MCF 10A (cell line): ENCODE measurements around the gene MSI2. TPM values are rescaled to one million over a fixed set of nuclear protein-coding genes. Genes with fewer than 3 reads are reported as not detected.
A peak's percentile ranks its signal among the peaks of the same experiment; 100 is the strongest.

Experiments used
- BruUV-seq: library from RNA; stranded (reverse); fragments of 400-500 nt; replicated peaks from 2 replicates; lab custom pipeline; 2021; lab: Mats Ljungman, UMichigan
- CTCF ChIA-PET: fragments of 300-600 bp; sonication (Branson Sonifier 250); formaldehyde crosslinking; extraction: SDS; loops from one replicate; lab custom pipeline; 2021; ENCODE audit warnings: antibody characterized with exemption, inconsistent platforms; lab: Yijun Ruan, JAX
- POLR2A ChIA-PET: fragments of 300-600, 350-650 bp; sonication (Branson Sonifier 250); formaldehyde crosslinking; extraction: SDS; loops from one replicate; lab custom pipeline; 2020; ENCODE audit warnings: antibody characterized with exemption, inconsistent platforms; lab: Yijun Ruan, JAX
- DNase-seq: peaks from one replicate; pipeline ENCODE4 v3.0.0-alpha.2; 2018; ENCODE audit not compliant: unreplicated experiment
- H3K27ac Mint-ChIP-seq: one replicate; pipeline ENCODE4 v1.8.0; 2022; ENCODE audit warnings: mild to moderate bottlenecking, low read depth, mixed read lengths; ENCODE audit not compliant: unreplicated experiment
- H3K27me3 Mint-ChIP-seq: one replicate; pipeline ENCODE4 v1.8.0; 2022; ENCODE audit warnings: mixed read lengths; ENCODE audit not compliant: insufficient read depth, unreplicated experiment
- H3K36me3 Mint-ChIP-seq: one replicate; pipeline ENCODE4 v1.8.0; 2022; ENCODE audit warnings: mild to moderate bottlenecking, moderate library complexity, mixed read lengths; ENCODE audit not compliant: insufficient read depth, unreplicated experiment
- H3K4me1 Mint-ChIP-seq: one replicate; pipeline ENCODE4 v1.8.0; 2022; ENCODE audit warnings: mixed read lengths; ENCODE audit not compliant: insufficient read depth, unreplicated experiment
- H3K4me3 Mint-ChIP-seq: one replicate; pipeline ENCODE4 v1.8.0; 2022; ENCODE audit warnings: mild to moderate bottlenecking, moderate library complexity, mixed read lengths; ENCODE audit not compliant: unreplicated experiment
- H3K9me3 Mint-ChIP-seq: one replicate; pipeline ENCODE4 v1.8.0; 2022; ENCODE audit warnings: mixed read lengths; ENCODE audit not compliant: unreplicated experiment
- CTCF ChIP-seq: fragments of 200-600 bp; IDR thresholded peaks from one replicate; pipeline ENCODE4 v1.8.0; 2022; ENCODE audit warnings: antibody characterized with exemption, mild to moderate bottlenecking; ENCODE audit not compliant: unreplicated experiment
- intact Hi-C: fragments of 100-400 bp; cut with micrococcal nuclease; formaldehyde crosslinking; loops from 2 replicates; pipeline ENCODE4 v1.14.1; 2022
- total RNA-seq: library from RNA; stranded (reverse); gene quantifications from 2 replicates; pipeline ENCODE4 v1.2.3, GENCODE V29; 2022

Gene MSI2
- total RNA-seq, 1 experiment from 2014 or later: 60.6 TPM

- no TSS peak for BruUV-seq
- Mint-ChIP-seq H3K36me3 (peaks cover 18% of the 10 kb centered on the region), H3K27ac (peak overlapping the region; percentile 88), H3K4me3 (no peak overlapping the region), H3K9me3 (no peaks in the 10 kb centered on the region), H3K27me3 (no peaks in the 10 kb centered on the region), H3K4me1 (peaks cover 36% of the 10 kb centered on the region)
- peak; percentile 11 for DNase-seq
- ChIA-PET CTCF (interaction anchor here (0.6 to 3.7 kb wide), 6 partner anchors 19 to 215 kb away, joined by 3 to 13 read pairs (median 4); no protein-coding TSS in a partner anchor), POLR2A (no interaction called here)
- intact Hi-C loops: loop anchor here (5.0 kb wide), 2 partner anchors 185 to 230 kb away; partner anchors contain the start of gene MSI2
- TF ChIP-seq CTCF: no peak
Measured at GRCh38 chr17:57442401-57442823, 186.1 kb downstream of the MSI2 start.

- TSS peak; percentile 31 for BruUV-seq
- intact Hi-C loops: loop anchor here (5.0 kb wide), 2 partner anchors 186 to 229 kb away; partner anchors contain the start of gene MSI2
- Mint-ChIP-seq H3K36me3 (peaks cover 18% of the 10 kb centered on the region), H3K27me3 (no peaks in the 10 kb centered on the region), H3K4me3 (no peak overlapping the region), H3K9me3 (no peaks in the 10 kb centered on the region), H3K4me1 (peaks cover 34% of the 10 kb centered on the region), H3K27ac (peak overlapping the region; percentile 90)
- ChIA-PET POLR2A (interaction anchor here (0.7 to 0.9 kb wide), 2 partner anchors 44 to 78 kb away, joined by 3 read pairs; no protein-coding TSS in a partner anchor), CTCF (interaction anchor here (0.6 to 3.7 kb wide), 4 partner anchors 65 to 229 kb away, joined by 3 to 13 read pairs (median 4); no protein-coding TSS in a partner anchor)
- no peak for TF ChIP-seq CTCF
- peak; percentile 59 for DNase-seq
Measured at GRCh38 chr17:57442914-57443571, 186.7 kb downstream of the MSI2 start.

- Mint-ChIP-seq H3K27ac (peak overlapping the region; percentile 90), H3K9me3 (no peaks in the 10 kb centered on the region), H3K4me3 (no peak overlapping the region), H3K4me1 (peaks cover 34% of the 10 kb centered on the region), H3K36me3 (peaks cover 13% of the 10 kb centered on the region), H3K27me3 (no peaks in the 10 kb centered on the region)
- intact Hi-C loops: loop anchor here (5.0 kb wide), 2 partner anchors 186 to 229 kb away; partner anchors contain the start of gene MSI2
- no peak for TF ChIP-seq CTCF
- POLR2A ChIA-PET: interaction anchor here (0.7 to 1.2 kb wide), 3 partner anchors 44 to 186 kb away, joined by 3 read pairs; no protein-coding TSS in a partner anchor
- CTCF ChIA-PET: interaction anchor here (0.6 to 3.7 kb wide), 3 partner anchors 155 to 228 kb away, joined by 3 to 13 read pairs (median 4); no protein-coding TSS in a partner anchor
- DNase-seq: no peak
- no TSS peak for BruUV-seq
Measured at GRCh38 chr17:57443781-57444180, 187.5 kb downstream of the MSI2 start.
